ENCODE data around the gene KLHDC9. TPM values are rescaled to one million over a fixed set of nuclear protein-coding genes. Genes with fewer than 3 reads are reported as not detected.
A peak's percentile ranks its signal among the peaks of the same experiment; 100 is the strongest.

The KLHDC9 gene
- total and polyA plus RNA-seq, 2 of the 13 experiments (the other 11 are each of a cell fraction or from before 2014, with no cell fraction given) = 2.9 TPM

DNA sequence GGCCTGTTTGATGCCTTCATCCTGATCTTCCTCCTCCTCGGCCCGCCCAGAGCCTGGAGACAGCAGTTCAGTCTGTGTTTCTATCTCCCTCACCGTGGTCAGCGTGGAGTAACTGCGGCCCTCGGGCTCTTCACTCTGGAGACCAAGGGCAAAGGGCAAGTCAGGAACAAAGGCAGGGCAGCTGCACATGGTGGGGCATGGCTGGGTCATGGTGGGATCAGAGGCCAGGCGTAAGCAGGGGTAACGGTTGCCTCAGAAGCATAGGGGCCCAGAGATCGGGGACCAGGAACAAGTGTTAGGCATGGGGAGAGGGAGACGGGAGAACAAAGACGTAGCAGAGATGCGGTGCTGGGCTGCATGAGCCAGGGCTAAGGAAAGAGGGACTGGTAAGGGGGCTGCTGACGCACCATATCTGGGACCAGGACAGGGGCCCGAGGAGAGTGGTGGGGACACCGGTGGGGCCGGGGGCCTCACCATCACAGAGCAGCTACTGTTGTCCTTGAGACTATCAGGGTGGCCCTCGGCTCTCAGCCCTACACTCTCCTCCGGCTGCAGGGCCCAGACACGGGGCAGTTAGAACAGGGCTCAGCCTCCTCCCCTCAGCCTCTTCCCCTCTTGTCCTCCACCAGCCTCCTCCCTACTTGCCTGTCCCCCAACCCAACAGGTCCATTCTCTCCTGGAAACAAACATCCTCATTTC is 25.3 kb upstream of the KLHDC9 start:
- H3K27ac ChIP-seq (ENCODE audit: extremely low read length, insufficient read depth, low read length) = peak overlapping the region; percentile 40
- peaks cover 41% of the 10 kb centered on the region for H3K4me1 ChIP-seq (ENCODE audit: insufficient read depth, low read length)
- peak; percentile 49 for ATAC-seq
- peak; percentile 22 for DNase-seq (ENCODE audit: low spot score)
- H3K36me3 ChIP-seq (replicated peaks in 1 of 2; ENCODE audit: control insufficient read depth in 1 of 2, insufficient read depth in 2 of 2, low read length in 2 of 2) = no peaks in the 10 kb centered on the region
- H3K9ac ChIP-seq (ENCODE audit: insufficient read depth, low read depth, low read length) = peak overlapping the region; percentile 70
- ChIA-PET POLR2A (interaction anchor here (2.1 to 3.8 kb wide), 3 partner anchors 27 to 60 kb away, joined by 6 to 21 read pairs (median 9); partner anchors contain the start of genes DEDD, F11R and USF1), CTCF (ENCODE audit: low intra/inter-chr PET ratio, low total read pairs) (interaction anchor here (1.4 to 4.5 kb wide), 3 partner anchors 22 to 76 kb away, joined by 3 to 50 read pairs (median 6); partner anchors contain the start of gene KLHDC9)
- peak overlapping the region; percentile 62 to 75 (median 64) for H3K4me3 ChIP-seq (replicated peaks in 1 of 3; ENCODE audit: insufficient read depth in 1 of 3, low read depth in 2 of 3, low read length in 3 of 3)
- no peaks in the 10 kb centered on the region for H3K9me3 ChIP-seq (ENCODE audit: low read length)
- peak overlapping the region; percentile 96 for H3K4me2 ChIP-seq (ENCODE audit: low read depth, low read length)
- H3K27me3 ChIP-seq (ENCODE audit: control insufficient read depth in 1 of 2, insufficient read depth in 2 of 2, low read length in 2 of 2) = no peaks in the 10 kb centered on the region
- 34% methylated on average over 18 of the region's 19 CpGs for WGBS (ENCODE audit: low lambda C conversion rate)
- no peak overlapping the region for H2AFZ ChIP-seq (ENCODE audit: low read length)
- in situ Hi-C loops (cut with HindIII; ENCODE audit: extremely low pct_ligation_motif_present, low pct_unique_long_range_greater_than_20kb) = no loop called here
- FAIRE-seq = no peak
- H4K20me1 ChIP-seq (ENCODE audit: insufficient read depth, low read length) = no peaks in the 10 kb centered on the region
- H3K79me2 ChIP-seq (ENCODE audit: insufficient read depth, low read length) = no peaks in the 10 kb centered on the region
- intact Hi-C loops (cut with micrococcal nuclease; ENCODE audit: unreplicated experiment) = loop anchor here (1.0 kb wide), 2 partner anchors 24 to 66 kb away; no protein-coding TSS in a partner anchor
- no TSS peak for BruUV-seq (replicated peaks)
- TF ChIP-seq, protein P1, sequence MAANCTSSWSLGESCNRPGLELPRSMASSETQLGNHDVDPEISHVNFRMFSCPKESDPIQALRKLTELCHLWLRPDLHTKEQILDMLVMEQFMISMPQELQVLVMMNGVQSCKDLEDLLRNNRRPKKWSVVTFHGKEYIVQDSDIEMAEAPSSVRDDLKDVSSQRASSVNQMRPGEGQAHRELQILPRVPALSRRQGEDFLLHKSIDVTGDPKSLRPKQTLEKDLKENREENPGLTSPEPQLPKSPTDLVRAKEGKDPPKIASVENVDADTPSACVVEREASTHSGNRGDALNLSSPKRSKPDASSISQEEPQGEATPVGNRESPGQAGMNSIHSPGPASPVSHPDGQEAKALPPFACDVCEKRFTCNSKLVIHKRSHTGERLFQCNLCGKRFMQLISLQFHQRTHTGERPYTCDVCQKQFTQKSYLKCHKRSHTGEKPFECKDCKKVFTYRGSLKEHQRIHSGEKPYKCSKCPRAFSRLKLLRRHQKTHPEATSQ (CRISPR knock-in tag; IDR thresholded peaks at IDR 0.05; ENCODE audit: borderline replicate concordance) = no peak
- TF ChIP-seq GFI1 (CRISPR knock-in tag; IDR thresholded peaks at IDR 0.05; ENCODE audit: borderline replicate concordance) (no peak), ZNF556 (CRISPR knock-in tag; IDR thresholded peaks at IDR 0.05; ENCODE audit: borderline replicate concordance) (no peak), NCOA2 (CRISPR knock-in tag; IDR thresholded peaks at IDR 0.05) (no peak), ATF1 (CRISPR knock-in tag; IDR thresholded peaks at IDR 0.05) (no peak), RXRB (CRISPR knock-in tag; IDR thresholded peaks at IDR 0.05; ENCODE audit: borderline replicate concordance) (0 out of 2 replicates have a peak, but pooled peaks have one; percentile 12), DMAP1 (CRISPR knock-in tag; IDR thresholded peaks at IDR 0.05) (peak; percentile 81; the same call in 1 of the 2 replicates), SMARCC2 (IDR thresholded peaks at IDR 0.05) (no peak), MED13 (CRISPR knock-in tag; IDR thresholded peaks at IDR 0.05) (no peak), ZNF775 (CRISPR knock-in tag; IDR thresholded peaks at IDR 0.05; ENCODE audit: borderline replicate concordance) (no peak), SOX13 (IDR thresholded peaks at IDR 0.05) (no peak), SOX13 (CRISPR knock-in tag; conservative IDR thresholded peaks at IDR 0.05 in 1 of 2, IDR thresholded peaks at IDR 0.05 in 1 of 2) (peak in 1 of 2 experiments; percentile 56; a peak in 1 of 4 replicates), ZNF546 (CRISPR knock-in tag; conservative IDR thresholded peaks at IDR 0.05) (no peak), ZNF138 (CRISPR knock-in tag; IDR thresholded peaks at IDR 0.05; ENCODE audit: low read depth) (no peak), MED8 (CRISPR knock-in tag; IDR thresholded peaks at IDR 0.05; ENCODE audit: insufficient replicate concordance) (no peak), ZNF558 (CRISPR knock-in tag; IDR thresholded peaks at IDR 0.05; ENCODE audit: borderline replicate concordance) (0 out of 2 replicates have a peak, but pooled peaks have one; percentile 57), FIP1L1 (IDR thresholded peaks at IDR 0.05; ENCODE audit: borderline replicate concordance, insufficient read depth, low read depth, low read length) (no peak), ZNF605 (CRISPR knock-in tag; IDR thresholded peaks at IDR 0.05) (no peak), ZNF670 (CRISPR knock-in tag; IDR thresholded peaks at IDR 0.05; ENCODE audit: borderline replicate concordance) (no peak), ZNF264 (CRISPR knock-in tag; IDR thresholded peaks at IDR 0.05) (no peak), ZMYM3 (CRISPR knock-in tag; IDR thresholded peaks at IDR 0.05) (peak; percentile 14; the same call in 1 of the 2 replicates)
- TF ChIP-seq, protein P2, sequence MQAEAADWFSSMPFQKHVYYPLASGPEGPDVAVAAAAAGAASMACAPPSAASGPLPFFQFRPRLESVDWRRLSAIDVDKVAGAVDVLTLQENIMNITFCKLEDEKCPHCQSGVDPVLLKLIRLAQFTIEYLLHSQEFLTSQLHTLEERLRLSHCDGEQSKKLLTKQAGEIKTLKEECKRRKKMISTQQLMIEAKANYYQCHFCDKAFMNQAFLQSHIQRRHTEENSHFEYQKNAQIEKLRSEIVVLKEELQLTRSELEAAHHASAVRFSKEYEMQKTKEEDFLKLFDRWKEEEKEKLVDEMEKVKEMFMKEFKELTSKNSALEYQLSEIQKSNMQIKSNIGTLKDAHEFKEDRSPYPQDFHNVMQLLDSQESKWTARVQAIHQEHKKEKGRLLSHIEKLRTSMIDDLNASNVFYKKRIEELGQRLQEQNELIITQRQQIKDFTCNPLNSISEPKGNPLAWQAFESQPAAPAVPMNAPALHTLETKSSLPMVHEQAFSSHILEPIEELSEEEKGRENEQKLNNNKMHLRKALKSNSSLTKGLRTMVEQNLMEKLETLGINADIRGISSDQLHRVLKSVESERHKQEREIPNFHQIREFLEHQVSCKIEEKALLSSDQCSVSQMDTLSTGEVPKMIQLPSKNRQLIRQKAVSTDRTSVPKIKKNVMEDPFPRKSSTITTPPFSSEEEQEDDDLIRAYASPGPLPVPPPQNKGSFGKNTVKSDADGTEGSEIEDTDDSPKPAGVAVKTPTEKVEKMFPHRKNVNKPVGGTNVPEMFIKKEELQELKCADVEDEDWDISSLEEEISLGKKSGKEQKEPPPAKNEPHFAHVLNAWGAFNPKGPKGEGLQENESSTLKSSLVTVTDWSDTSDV (CRISPR knock-in tag; IDR thresholded peaks at IDR 0.05) = no peak

Data from HepG2 (cell line).